TTC549 (cell line): ENCODE results near the gene FAHD2A.
"Not testable (repeated sequence)": the region's sequence is repeated elsewhere in the genome, so short reads cannot be mapped to it uniquely, and the experiment has no call there.

Experiments used
- FAIRE-seq: peaks from 2 replicates; lab custom pipeline; 2012; peaks lifted over from hg19 to GRCh38; lab: Jason Lieb, UNC

FAHD2A gene

DNA sequence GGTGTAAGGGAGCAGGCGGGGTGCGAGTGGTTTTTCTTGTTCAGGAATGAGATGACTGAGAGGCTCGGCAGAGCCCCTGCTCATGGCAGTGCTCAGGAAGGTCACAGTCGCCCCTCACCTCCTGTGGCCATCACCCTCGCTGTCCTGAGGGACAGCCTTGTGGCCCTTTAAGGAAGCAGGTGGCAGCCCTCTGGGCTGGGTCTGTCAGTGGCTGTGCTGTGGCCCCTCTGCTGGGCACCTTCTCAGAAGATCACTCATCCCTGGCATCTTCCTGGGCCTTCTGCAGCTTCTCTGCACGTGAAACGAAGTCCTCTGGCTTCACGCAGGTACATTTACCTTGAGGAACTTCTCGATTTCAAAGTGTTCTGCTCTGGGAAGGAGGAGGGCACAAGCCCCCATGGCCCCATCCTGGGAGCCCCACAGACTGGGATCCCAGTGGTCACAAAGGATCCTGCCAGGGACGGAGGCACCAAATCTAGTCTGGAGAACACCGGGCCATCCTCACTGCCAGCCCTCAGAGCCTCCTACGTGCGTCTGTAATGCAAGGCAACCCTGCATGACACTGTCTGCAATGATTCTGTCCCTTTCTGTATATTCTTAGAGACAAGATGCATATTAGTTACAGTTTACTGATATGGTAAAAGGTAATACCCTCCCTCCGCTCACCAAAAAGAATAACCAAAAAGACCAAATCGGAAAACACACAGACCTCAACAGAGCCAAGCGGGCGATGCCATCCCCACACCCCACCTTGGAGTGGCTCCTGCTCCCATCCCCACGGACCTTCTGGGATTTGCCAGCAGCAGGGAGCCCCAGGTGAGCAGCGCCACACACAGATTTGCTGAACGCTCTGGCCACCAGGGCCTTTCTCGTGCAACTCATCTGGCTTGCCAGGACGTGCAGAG is 25.9 kb upstream of the FAHD2A start:
- no peak for FAIRE-seq

DNA sequence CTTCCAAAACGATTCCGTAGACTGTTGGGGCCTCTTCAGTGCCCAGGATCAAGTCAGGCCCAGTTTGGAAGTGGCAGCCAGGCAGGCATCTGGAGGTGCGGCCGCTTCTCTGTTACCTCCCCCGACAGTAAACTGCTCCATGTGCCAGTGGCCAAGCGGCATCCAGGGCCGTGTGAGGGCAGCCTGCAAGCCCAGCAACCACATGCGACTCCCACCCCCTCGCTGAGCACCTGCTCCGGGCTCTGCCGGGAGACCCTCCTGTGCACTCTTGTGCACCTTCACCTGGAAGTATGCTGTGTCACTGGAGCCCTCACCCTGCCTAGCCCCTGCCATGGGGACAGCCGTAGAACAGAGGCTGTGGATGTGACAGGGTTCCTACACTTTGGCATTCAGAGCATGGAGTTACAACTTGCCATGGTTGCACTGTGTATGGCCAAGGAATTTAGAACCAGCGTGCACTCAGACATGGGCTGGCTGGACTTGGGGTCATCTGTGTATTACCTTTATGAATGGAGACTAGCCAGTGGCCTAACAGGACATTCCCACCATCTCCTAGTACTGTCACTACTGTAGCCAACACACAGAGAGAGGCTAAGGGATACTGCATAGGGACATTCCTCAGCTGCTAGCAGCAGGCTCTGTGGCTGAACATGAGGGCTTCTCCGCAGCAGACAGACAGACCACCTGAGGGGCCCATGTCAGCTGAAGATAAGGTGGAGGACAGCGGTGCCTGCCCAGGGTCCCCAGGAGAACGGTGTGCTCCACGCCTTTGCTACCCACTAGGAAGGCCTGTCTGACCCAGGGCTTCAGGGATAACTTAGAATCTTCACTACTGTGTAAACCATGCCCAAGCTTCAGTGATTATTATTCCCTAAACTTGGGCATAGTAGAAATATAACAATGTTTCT is 25.0 kb upstream of the FAHD2A start:
- no peak for FAIRE-seq

DNA sequence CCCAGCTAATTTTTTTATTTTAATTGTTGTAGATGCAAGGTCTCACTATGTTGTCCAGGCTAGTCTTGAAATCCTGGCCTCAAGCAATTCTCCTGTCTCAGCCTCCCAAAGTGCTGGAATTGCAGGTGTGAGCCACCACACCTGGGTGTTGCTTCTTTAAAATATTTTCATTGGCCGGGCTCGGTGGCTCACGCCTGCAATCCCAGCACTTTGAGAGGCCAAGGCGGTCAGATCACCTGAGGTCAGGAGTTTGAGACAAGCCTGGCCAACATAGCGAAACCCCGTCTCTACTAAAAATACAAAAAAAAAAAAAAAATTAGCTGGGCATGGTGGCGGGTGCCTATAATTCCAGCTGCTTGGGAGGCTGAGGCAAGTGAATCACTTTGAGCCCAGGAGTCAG is 24.2 kb upstream of the FAHD2A start:
- not testable (repeated sequence) for FAIRE-seq

DNA sequence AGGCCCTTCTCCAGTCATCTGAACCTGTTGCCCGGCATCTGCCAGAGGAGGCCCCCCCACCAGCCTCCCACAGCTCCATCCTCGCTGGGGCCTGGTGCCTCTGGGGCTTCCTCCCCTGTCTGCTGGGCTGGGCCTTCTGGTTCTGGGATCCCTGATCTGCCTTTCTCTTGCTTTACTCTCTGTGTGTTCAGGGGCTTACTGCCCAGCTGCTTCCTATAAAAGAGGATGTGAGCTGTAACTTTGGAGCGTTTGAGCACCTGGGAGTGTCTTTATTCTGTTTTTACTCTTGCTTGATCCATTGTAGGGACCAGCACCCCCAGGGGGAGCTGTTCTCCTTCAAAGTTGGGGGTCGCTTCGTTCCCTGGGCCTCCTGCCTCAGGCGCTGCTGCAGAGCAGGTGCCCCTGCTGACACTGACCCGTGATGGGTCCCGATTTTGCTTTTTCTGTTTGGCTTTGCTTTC is 23.1 kb upstream of the FAHD2A start:
- no peak for FAIRE-seq

DNA sequence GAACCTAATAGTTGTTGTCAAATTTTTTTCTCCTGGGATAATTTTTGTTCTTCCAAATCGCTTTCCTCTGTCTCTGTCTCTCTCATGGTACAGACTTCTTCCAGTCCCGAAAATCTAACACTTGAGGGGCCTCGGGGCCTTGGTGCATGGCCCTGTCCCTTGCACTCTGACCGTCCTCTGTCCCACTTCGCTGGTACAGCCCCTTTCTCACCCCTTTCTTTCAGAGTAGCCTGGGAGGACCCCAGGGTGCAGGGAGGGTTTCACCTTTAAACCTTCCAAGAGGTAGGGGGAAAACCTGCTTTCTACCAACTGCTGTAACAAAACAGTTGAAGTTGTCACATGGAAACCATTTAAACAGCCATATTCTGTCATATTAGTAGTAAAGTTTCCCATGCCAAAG is 22.2 kb upstream of the FAHD2A start:
- FAIRE-seq: no peak

DNA sequence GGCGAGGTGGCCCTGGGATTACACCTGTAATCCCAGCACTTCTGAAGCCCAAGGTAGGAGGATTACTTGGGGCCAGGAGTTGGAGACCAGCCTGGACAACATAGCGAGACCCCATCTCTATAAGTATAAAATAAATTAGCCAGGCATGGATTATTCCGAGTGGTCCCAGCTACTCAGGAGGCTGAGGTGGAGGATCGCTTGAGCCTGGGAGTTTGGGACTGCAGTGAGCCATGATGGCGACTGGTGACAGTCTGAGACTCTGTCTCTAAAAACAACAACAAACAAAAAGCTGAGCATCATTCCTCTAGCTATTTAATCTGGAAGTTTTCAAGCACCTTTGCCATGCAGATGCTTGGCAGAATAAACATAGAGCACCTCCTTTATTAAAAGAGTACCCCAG is 21.8 kb upstream of the FAHD2A start:
- FAIRE-seq: no peak

DNA sequence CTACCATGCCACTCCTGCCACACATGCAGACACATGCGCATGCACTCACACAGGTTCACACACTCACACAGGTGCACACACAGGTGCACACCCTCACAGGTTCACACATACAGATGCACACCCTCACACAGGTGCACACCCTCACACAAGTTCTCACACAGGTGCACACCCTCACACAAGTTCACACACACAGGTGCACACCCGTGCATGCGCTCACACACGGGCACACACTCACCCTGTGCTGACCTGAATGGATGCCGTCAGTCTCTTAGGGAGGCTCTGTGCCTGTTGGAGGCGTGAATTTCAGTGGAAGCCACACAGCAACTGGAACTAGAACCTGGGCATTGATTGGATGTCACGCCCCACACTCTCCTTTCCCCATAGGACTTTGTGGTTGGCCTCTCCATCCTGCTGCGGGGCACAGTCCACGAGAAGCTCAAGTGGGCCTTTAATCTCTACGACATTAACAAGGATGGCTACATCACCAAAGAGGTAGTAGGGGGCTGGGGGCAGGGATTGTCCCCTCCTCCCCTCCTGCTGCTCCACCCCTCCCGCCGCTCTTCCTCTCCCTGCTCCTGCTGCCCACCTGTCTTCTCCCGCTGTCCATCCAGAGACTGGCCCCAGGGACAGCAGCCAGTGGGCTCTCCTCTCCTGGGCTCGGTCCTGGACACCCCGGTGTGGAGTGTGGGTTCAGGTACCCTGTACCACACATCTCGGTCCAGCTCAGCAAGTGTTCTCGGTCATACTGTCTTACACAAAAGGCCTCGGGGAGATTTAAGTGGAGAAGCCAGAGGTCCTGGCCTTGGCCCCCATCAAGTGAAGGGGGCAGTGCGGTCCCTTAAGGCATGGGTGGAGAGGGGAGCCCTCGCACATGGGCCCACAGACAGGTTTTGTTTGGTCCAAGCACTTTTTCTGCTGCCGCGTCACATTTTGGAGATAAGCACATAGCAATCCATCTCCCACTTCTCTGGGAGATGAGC is 21.0 kb upstream of the FAHD2A start:
- FAIRE-seq: no peak

DNA sequence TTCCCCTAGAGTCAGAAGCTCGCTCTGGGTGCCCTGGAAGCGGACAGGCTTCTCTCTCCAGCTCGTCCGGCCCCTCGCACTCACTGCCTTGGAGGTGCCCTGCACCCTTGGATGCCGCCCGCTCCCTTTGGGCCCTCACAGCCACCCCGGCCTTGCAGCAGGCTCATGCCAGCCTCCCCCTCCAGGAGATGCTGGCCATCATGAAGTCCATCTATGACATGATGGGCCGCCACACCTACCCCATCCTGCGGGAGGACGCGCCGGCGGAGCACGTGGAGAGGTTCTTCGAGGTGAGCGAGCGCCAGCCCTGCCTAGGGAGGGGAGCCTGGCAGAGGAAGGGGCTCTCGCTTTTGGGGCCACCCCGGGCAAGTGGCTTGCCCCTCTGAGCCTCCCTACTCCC is 20.3 kb upstream of the FAHD2A start:
- no peak for FAIRE-seq

DNA sequence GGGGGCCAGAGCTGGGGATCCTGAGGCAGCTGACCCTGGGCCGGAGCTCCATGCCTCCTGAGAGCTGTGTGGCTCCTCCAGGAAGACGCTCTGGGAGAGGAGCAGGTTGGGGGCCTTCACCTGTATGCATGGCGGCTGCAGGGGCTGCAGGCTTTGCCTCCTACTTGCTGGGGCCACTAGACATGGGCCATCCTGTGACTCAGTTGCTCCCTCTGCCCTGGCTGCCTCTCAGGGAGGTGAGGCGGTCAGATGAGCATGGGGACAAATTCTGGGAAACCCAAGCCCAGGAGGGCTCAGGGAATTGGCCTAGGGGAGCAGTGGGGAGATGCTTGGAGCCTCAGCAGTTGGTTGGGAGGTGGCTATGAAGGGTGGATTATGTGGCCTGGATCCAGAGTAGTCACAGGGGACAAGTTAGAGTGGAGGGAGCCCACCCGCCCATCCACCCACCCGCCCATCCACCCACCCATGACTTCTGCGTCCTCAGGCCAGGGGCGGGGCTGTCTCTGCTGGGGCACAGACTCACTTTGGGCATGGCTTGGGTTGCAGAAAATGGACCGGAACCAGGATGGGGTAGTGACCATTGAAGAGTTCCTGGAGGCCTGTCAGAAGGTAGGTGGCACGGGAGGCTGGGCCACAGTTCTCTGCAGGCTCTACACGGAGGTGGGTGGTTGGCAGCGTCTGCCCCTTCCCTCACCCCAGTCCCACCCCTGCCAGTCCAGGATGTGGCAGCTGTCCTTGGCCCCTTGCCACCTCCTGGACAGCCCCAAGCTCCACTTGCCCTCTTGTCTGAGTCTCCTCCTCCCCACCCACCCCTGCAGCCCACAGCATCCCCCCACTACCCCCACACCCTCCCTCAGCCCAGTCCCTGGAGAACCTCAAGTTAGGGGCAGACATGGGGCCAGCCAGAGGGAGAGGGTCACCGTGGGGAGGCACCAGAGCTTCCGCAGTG is 19.5 kb upstream of the FAHD2A start:
- FAIRE-seq: no peak

DNA sequence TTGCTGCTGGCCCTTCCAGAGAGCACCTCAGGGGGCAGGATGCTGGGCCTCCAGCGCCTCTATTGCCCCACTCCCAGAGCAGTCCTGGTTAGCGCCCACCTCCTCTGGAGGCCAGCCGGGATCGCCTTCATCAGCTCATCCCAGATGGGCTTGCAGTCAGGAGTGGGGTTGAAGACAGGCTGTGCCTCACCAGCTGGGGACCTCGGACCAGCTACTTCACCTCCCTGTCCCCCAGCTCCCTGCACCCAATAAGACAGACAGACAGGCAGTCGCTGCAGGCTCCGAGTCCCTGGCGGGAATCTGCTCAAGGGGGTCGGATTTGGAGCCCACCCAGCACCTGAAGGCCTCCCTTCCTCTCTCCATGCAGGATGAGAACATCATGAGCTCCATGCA is 18.9 kb upstream of the FAHD2A start:
- no peak for FAIRE-seq

DNA sequence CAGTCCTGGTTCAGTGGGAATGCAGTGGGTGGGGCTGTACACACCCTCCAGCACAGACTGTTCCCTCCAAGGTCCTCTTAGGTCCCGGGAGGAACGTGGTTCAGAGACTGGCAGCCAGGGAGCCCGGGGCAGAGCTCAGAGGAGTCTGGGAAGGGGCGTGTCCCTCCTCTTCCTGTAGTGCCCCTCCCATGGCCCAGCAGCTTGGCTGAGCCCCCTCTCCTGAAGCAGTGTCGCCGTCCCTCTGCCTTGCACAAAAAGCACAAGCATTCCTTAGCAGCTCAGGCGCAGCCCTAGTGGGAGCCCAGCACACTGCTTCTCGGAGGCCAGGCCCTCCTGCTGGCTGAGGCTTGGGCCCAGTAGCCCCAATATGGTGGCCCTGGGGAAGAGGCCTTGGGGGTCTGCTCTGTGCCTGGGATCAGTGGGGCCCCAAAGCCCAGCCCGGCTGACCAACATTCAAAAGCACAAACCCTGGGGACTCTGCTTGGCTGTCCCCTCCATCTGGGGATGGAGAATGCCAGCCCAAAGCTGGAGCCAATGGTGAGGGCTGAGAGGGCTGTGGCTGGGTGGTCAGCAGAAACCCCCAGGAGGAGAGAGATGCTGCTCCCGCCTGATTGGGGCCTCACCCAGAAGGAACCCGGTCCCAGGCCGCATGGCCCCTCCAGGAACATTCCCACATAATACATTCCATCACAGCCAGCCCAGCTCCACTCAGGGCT is 17.5 kb upstream of the FAHD2A start:
- FAIRE-seq: no peak

DNA sequence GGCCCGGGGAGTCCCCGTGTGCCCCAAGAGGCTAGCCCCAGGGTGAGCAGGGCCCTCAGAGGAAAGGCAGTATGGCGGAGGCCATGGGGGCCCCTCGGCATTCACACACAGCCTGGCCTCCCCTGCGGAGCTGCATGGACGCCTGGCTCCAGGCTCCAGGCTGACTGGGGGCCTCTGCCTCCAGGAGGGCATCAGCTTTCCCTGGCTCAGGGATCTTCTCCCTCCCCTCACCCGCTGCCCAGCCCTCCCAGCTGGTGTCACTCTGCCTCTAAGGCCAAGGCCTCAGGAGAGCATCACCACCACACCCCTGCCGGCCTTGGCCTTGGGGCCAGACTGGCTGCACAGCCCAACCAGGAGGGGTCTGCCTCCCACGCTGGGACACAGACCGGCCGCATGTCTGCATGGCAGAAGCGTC is 16.9 kb upstream of the FAHD2A start:
- no peak for FAIRE-seq

DNA sequence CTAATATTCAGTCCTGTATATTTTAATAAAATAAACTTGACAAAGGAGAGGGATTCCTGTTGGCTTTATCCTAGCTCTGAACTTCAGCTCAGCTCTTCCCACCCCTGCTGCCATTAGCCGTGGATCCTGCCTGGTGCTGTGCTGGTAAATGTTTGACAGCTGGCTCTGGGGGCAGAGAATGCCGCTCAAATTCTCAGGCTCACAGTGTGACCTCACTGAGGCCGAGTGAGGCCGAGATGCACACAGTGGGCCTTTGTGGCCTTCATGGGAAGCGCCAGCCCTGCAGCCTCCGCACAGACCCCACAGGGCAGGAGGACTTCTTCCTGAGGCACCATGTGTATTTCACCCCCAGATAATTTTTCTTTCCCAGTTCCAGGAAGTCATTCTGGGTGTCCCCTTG is 16.5 kb upstream of the FAHD2A start:
- FAIRE-seq: no peak

DNA sequence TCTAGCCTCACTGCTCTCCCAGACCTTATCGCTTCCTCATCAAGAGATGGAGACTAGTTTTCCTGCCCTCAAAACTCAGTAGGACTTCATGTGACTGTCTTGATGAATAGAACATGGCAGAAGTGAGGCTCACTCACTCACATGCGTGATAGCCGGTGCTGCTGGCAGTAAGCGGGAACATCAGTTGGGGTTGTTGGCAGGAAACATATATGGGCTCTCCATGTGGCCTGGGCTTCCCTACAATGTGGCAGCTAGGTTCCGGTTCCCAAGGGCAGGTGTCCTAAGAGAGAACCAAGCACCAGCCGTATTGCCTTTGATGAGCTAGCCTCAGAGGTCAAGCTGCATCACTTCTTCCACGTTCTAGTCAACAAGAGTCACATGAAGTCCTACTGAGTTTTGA is 15.2 kb upstream of the FAHD2A start:
- no peak for FAIRE-seq

DNA sequence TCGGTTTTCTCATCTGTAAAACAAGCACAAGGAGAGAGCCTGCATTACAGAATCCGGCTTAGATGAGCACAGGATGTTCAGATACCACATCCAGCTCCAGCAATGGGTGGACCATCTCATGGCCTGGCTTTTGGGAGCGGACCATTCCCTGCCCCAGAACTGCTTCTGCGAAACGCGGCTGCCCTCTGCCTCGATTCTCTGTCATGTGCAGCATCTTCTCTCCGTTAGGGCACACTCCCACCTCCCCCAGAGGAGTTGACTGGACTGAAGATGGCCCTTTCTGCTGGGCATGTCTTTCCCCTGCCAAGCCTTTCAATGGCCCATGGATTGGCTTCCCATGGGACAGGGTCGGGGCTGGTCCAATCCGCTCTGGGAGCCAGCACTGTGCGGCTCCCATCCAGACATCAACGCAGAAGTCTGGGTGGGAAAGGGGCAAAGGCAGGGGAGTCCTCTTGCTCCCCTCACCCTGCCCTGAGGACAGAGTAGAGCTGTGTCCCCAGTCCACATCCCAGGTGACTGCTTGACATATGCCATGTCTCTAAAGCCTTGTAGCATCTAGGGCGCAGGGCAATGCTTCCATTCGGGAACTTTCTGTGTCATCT is 14.3 kb upstream of the FAHD2A start:
- no peak for FAIRE-seq

DNA sequence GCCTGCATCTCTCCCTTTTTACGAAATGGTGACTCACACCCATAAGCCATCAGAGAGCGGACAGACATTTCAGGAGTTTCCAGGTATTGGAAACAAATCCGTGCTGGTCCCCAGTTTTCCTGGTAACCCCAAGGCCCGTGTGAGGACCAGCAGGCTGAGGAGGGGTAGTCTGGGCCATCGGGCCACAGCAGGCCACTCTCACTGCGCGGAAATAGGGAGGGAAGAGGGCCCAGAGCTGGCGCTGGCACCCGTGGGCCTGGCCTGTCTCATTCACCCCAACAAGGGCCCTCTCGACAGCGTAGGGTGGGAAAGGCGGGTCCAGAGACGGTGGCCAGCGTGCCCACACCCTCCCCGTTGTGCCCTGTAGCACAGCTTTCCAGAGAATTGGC is 13.7 kb upstream of the FAHD2A start:
- FAIRE-seq: no peak

DNA sequence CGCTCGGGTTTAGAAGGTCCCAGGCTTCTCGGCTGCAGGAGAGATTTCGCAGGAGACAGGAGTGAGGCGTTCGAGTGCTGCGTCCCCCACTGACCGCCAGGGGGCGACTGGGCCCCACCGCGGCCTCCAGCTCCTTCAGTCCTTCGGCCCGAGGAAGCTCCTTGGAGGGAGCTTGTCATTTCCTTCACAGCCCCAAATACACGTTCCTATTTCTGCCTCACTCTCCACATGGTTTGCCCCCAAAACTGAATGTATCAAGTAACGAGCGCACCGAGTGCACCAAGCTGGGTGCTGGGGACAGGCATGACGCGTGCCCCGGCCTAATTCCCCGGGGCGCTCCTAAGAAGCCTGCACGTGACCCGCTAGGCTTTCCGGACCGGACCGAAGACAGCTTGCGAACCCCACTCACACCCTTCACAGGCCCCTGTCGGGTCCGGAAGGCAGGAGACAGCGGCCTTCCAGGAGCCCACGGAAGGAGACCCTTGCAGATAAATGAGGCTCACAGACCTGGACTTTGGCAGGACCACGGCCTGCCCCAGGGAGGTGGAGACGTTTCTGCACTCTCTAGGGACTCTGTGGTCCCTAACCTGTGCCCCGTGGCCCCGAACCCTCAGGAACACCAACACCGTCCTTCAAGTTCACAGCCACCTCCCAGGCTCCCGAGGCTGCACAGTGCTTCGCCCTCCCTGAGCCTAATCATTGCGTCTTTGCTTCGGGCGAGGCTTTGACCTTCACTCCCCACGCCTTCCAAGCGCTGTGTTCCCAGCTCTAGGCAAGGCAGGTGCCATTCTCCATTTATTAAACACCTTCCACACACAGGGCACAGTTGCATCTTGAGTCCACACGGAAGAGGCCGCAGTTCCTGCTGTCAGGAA is 13.0 kb upstream of the FAHD2A start:
- peak; percentile 22 for FAIRE-seq

DNA sequence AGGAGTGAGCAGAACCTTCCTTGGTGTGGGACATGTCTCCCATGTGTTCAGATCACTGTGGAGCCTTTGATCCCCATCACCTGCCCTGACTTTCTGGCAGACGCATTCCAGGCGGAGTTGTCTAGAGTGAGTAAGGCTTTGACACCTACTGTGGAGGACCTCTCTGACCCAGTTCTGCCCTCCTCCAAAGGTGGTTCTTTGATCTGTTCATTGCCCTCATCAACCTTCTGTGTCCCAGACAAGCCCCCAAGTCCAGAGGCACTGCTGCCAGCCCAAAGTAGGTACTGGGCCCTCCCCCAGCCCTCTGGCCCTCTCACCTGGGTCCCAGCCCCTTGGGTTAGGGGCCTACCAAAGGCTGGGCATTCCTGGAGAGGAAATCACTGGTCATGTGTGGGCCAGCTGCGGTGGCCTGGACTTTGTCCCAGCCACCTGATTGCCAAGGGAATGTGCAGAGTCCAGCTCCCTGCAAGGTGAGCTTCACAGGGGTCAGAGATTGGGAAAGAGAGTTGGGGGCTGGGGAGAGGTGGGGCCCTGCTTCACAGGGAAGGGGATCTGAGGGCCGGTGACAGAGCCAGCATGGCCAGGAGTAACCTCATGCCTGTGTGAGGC is 12.1 kb upstream of the FAHD2A start:
- no peak for FAIRE-seq
